HFFc6 (cell line): Measurements from ENCODE around the gene PPARGC1A. TPM values are rescaled to one million over a fixed set of nuclear protein-coding genes. Genes with fewer than 3 reads are reported as not detected.

ENCODE experiments used
- DNase-seq: peaks from one replicate; pipeline ENCODE4 v3.0.0-alpha.2; 2018
- H3K27ac Mint-ChIP-seq: 2 replicates; pipeline ENCODE4 v1.8.0; 2020; ENCODE audit warnings: mild to moderate bottlenecking, mixed read lengths
- H3K27me3 Mint-ChIP-seq: 2 replicates; pipeline ENCODE4 v1.8.0; 2021; ENCODE audit warnings: mild to moderate bottlenecking, moderate library complexity, mixed read lengths; ENCODE audit not compliant: insufficient read depth
- H3K36me3 Mint-ChIP-seq: 2 replicates; pipeline ENCODE4 v1.8.0; 2021; ENCODE audit warnings: low read depth, mixed read lengths
- H3K4me1 Mint-ChIP-seq: 2 replicates; pipeline ENCODE4 v1.8.0; 2020; ENCODE audit warnings: low read depth, mixed read lengths
- H3K4me3 Mint-ChIP-seq: 2 replicates; pipeline ENCODE4 v1.8.0; 2020; ENCODE audit warnings: mild to moderate bottlenecking, moderate library complexity, mixed read lengths
- H3K9me3 Mint-ChIP-seq: 2 replicates; pipeline ENCODE4 v1.8.0; 2020; ENCODE audit warnings: mild to moderate bottlenecking, mixed read lengths
- CTCF ChIP-seq: fragments of 200-600 bp; sonication (generic); IDR thresholded peaks from 2 replicates; pipeline ENCODE4 v1.5.0; 2021; ENCODE audit warnings: antibody characterized with exemption, mild to moderate bottlenecking
- total RNA-seq, 6 experiments: library from RNA; stranded (reverse); fragmentation: NEBNext Ultra II Directional; extraction: Animal tissue kit (Norgen Biotek cat#: 25700); gene quantifications; 2 replicates in 1 of 6; 3 replicates in 5 of 6; pipeline ENCODE4 v1.2.3, GENCODE V29; 2021

The PPARGC1A gene
- total RNA-seq, 6 experiments from 2014 or later, result not detected

GRCh38 chr4:23828020-23828715 lies 61.7 kb downstream of the PPARGC1A start:
- Mint-ChIP-seq H3K27ac (no peak overlapping the region), H3K27me3 (no peaks in the 10 kb centered on the region), H3K4me3 (no peak overlapping the region), H3K36me3 (no peaks in the 10 kb centered on the region; the same call in 1 of the 2 replicates), H3K4me1 (no peaks in the 10 kb centered on the region), H3K9me3 (peaks cover 21% of the 10 kb centered on the region)
- no peak for DNase-seq
- TF ChIP-seq CTCF, result no peak

GRCh38 chr4:23822181-23822580 lies 67.7 kb downstream of the PPARGC1A start:
- no peaks in the 10 kb centered on the region for H3K27me3 Mint-ChIP-seq
- H3K4me3 Mint-ChIP-seq, result no peak overlapping the region
- DNase-seq, result no peak
- H3K36me3 Mint-ChIP-seq, result no peaks in the 10 kb centered on the region; the same call in 1 of the 2 replicates
- H3K9me3 Mint-ChIP-seq, result peaks cover 44% of the 10 kb centered on the region
- no peak overlapping the region for H3K27ac Mint-ChIP-seq
- no peaks in the 10 kb centered on the region for H3K4me1 Mint-ChIP-seq
- no peak for TF ChIP-seq CTCF

- no peaks in the 10 kb centered on the region for H3K36me3 Mint-ChIP-seq
- no peaks in the 10 kb centered on the region for H3K27me3 Mint-ChIP-seq
- no peak overlapping the region for H3K27ac Mint-ChIP-seq
- no peak for DNase-seq
- TF ChIP-seq CTCF, result no peak
- no peaks in the 10 kb centered on the region for H3K4me1 Mint-ChIP-seq
- no peak overlapping the region for H3K4me3 Mint-ChIP-seq
- H3K9me3 Mint-ChIP-seq, result peaks cover 40% of the 10 kb centered on the region
Observed at GRCh38 chr4:23819041-23819511, 70.8 kb downstream of the PPARGC1A start.

GRCh38 chr4:23818097-23818885 lies 71.6 kb downstream of the PPARGC1A start:
- Mint-ChIP-seq H3K27me3 (no peaks in the 10 kb centered on the region), H3K4me1 (no peaks in the 10 kb centered on the region), H3K36me3 (no peaks in the 10 kb centered on the region), H3K9me3 (peaks cover 47% of the 10 kb centered on the region), H3K27ac (no peak overlapping the region), H3K4me3 (no peak overlapping the region)
- DNase-seq, result no peak
- TF ChIP-seq CTCF, result no peak

GRCh38 chr4:23814996-23815660 lies 74.7 kb downstream of the PPARGC1A start:
- Mint-ChIP-seq H3K4me1 (no peaks in the 10 kb centered on the region), H3K4me3 (no peak overlapping the region), H3K36me3 (no peaks in the 10 kb centered on the region), H3K27me3 (no peaks in the 10 kb centered on the region), H3K9me3 (peaks cover 44% of the 10 kb centered on the region), H3K27ac (no peak overlapping the region)
- no peak for TF ChIP-seq CTCF
- DNase-seq, result no peak
